K562 (cell line): Measurements from ENCODE around the gene ECHDC1. TPM values are rescaled to one million over a fixed set of nuclear protein-coding genes. Genes with fewer than 3 reads are reported as not detected.

Source experiments
- ASH1L ChIP-seq: fragments of 450-650 bp; IDR thresholded peaks from 2 replicates; pipeline ENCODE4 v1.6.1; 2018; ENCODE audit warnings: borderline replicate concordance, mild to moderate bottlenecking, low read depth; ENCODE audit not compliant: partially characterized antibody
- CREBBP ChIP-seq: IDR thresholded peaks from one replicate; pipeline ENCODE4 v1.6.1; 2012; ENCODE audit warnings: low read depth, mild to moderate bottlenecking, control low read depth, inconsistent platforms, low read length
- HNRNPLL ChIP-seq: fragments of 200-400 bp; formaldehyde crosslinking; IDR thresholded peaks from 2 replicates; pipeline ENCODE4 v1.6.1; 2017; ENCODE audit warnings: low read length, low read depth, mild to moderate bottlenecking; ENCODE audit not compliant: poor library complexity, severe bottlenecking
- NELFE ChIP-seq: IDR thresholded peaks from 2 replicates; pipeline ENCODE4 v1.6.1; 2011; ENCODE audit warnings: mild to moderate bottlenecking; ENCODE audit not compliant: insufficient read depth, insufficient read length
- NR2C1 ChIP-seq, 2 experiments: fragments of 450-650 bp; IDR thresholded peaks; 2 replicates each; pipeline ENCODE4 v1.6.1; 2017; ENCODE audit warnings: mild to moderate bottlenecking in 2 of 2, antibody characterized with exemption in 1 of 2, inconsistent platforms in 1 of 2, missing compliant biosample characterization in 1 of 2, missing genetic modification characterization in 1 of 2
- REST ChIP-seq, 2 experiments: fragments of 450-650 bp; formaldehyde crosslinking in 1 of 2; IDR thresholded peaks; 2 replicates each; pipeline versions ENCODE4 v1.4.0 to v1.6.1; 2014 to 2020; ENCODE audit warnings: mild to moderate bottlenecking in 2 of 2, borderline replicate concordance in 1 of 2, low read depth in 1 of 2
- ZNF407 ChIP-seq: fragments of 450-650 bp; IDR thresholded peaks from 2 replicates; pipeline ENCODE4 v1.6.1; 2016; ENCODE audit warnings: low read depth
- polyA plus RNA-seq, 8 experiments: library from polyadenylated mRNA; depleted of rRNA in 4 of 8; stranded (reverse) in 5 of 8; unstranded in 3 of 8; fragments of >200 nt; fragmentation: Nextera tagmentation in 2 of 8; fragmentation: Illumina TruSeq in 1 of 8; extraction: Ambion mirVana in 2 of 8; extraction: Trizol in 1 of 8; gene quantifications; 2 replicates each; pipeline versions ENCODE4 v1.2.1 to v1.2.3, GENCODE V29; 2011 to 2014; ENCODE audit warnings: inconsistent platforms in 1 of 8, missing spikeins in 1 of 8
- total RNA-seq, 7 experiments: library from RNA; depleted of rRNA in 6 of 7; stranded (reverse); fragments of >200 nt in 6 of 7; fragmentation: Illumina TruSeq in 2 of 7; extraction: Trizol in 2 of 7; gene quantifications; 2 replicates each; pipeline versions ENCODE4 v1.2.1 to v1.2.3, GENCODE V29; 2011 to 2021; ENCODE audit warnings: low replicate concordance in 1 of 7

The ECHDC1 gene
- total and polyA plus RNA-seq, 9 of the 15 experiments (the other 6 are each of a cell fraction or from before 2014, with no cell fraction given), result 58.0 to 105 (median 78.6) TPM

GRCh38 chr6:127266892-127267645, 76.3 kb downstream of the ECHDC1 start (continued):
- TF ChIP-seq REST (IDR thresholded peaks at IDR 0.05; ENCODE audit: borderline replicate concordance) (no peak), REST (CRISPR knock-in tag; IDR thresholded peaks at IDR 0.05; ENCODE audit: low read depth) (no peak; the same call in 1 of the 2 replicates), NR2C1 (IDR thresholded peaks at IDR 0.05) (peak; percentile 54; the same call in 1 of the 2 replicates), NR2C1 (tag; IDR thresholded peaks at IDR 0.05) (no peak), ZNF407 (no peak), ASH1L (no peak), HNRNPLL (peak; percentile 52), CREBBP (no peak), NELFE (no peak)
